ENCODE results near the gene CCNJL. TPM values are rescaled to one million over a fixed set of nuclear protein-coding genes. Genes with fewer than 3 reads are reported as not detected.
A peak's percentile ranks its signal among the peaks of the same experiment; 100 is the strongest.

Gene CCNJL
- total RNA-seq, 1 donor from 2014 or later: 16.6 TPM

- H3K36me3 ChIP-seq: no peaks in the 10 kb centered on the region
- H3K27ac ChIP-seq: no peak overlapping the region
- TF ChIP-seq CTCF (IDR thresholded peaks at IDR 0.05): no peak
- ATAC-seq (no peak), DNase-seq (no peak)
- no peak overlapping the region for H3K4me3 ChIP-seq
- intact Hi-C loops (cut with DNase I): no loop called here
- no peaks in the 10 kb centered on the region for H3K9me3 ChIP-seq
- no peaks in the 10 kb centered on the region for H3K4me1 ChIP-seq
- H3K27me3 ChIP-seq: no peaks in the 10 kb centered on the region
These were observed 17.8 kb upstream of the CCNJL start for GRCh38 chr5:160330212-160330611.

GRCh38 chr5:160327818-160328217 is 15.5 kb upstream of the CCNJL start:
- DNase-seq: no peak
- Histone ChIP-seq H3K27ac (no peak overlapping the region), H3K36me3 (no peaks in the 10 kb centered on the region), H3K27me3 (no peaks in the 10 kb centered on the region), H3K4me3 (no peak overlapping the region), H3K4me1 (no peaks in the 10 kb centered on the region), H3K9me3 (no peaks in the 10 kb centered on the region)
- intact Hi-C loops (cut with DNase I): no loop called here
- no peak for TF ChIP-seq CTCF (IDR thresholded peaks at IDR 0.05)
- ATAC-seq: no peak

- ATAC-seq (no peak), DNase-seq (no peak)
- no peak for TF ChIP-seq CTCF (IDR thresholded peaks at IDR 0.05)
- intact Hi-C loops (cut with DNase I): no loop called here
- H3K36me3 ChIP-seq: no peaks in the 10 kb centered on the region
- no peak overlapping the region for H3K27ac ChIP-seq
- H3K4me3 ChIP-seq: no peak overlapping the region
- no peaks in the 10 kb centered on the region for H3K27me3 ChIP-seq
- H3K9me3 ChIP-seq: no peaks in the 10 kb centered on the region
- H3K4me1 ChIP-seq: no peaks in the 10 kb centered on the region
These were observed 14.6 kb upstream of the CCNJL start for GRCh38 chr5:160326981-160327380.

- H3K27me3 ChIP-seq: no peaks in the 10 kb centered on the region
- TF ChIP-seq CTCF (IDR thresholded peaks at IDR 0.05): no peak
- DNase-seq (no peak), ATAC-seq (no peak)
- H3K4me3 ChIP-seq: no peak overlapping the region
- H3K4me1 ChIP-seq: no peaks in the 10 kb centered on the region
- H3K36me3 ChIP-seq: no peaks in the 10 kb centered on the region
- no peak overlapping the region for H3K27ac ChIP-seq
- no peaks in the 10 kb centered on the region for H3K9me3 ChIP-seq
- intact Hi-C loops (cut with DNase I): no loop called here
These were observed 13.4 kb upstream of the CCNJL start for GRCh38 chr5:160325716-160326115.

GRCh38 chr5:160324886-160325285 is 12.5 kb upstream of the CCNJL start:
- intact Hi-C loops (cut with DNase I): no loop called here

More at GRCh38 chr5:160324886-160325285, 12.5 kb upstream of the CCNJL start:
- DNase-seq (no peak), ATAC-seq (peak; percentile 68)
- no peaks in the 10 kb centered on the region for H3K36me3 ChIP-seq
- H3K9me3 ChIP-seq: no peaks in the 10 kb centered on the region
- H3K27ac ChIP-seq: no peak overlapping the region
- TF ChIP-seq CTCF (IDR thresholded peaks at IDR 0.05): no peak
- H3K4me3 ChIP-seq: no peak overlapping the region
- no peaks in the 10 kb centered on the region for H3K27me3 ChIP-seq
- no peaks in the 10 kb centered on the region for H3K4me1 ChIP-seq
